AG04450 (cell line): Measurements from ENCODE around the gene RLBP1. TPM values are rescaled to one million over a fixed set of nuclear protein-coding genes. Genes with fewer than 3 reads are reported as not detected.

ENCODE experiments used
- CTCF ChIA-PET: fragments of 300-600, 350-600 bp; formaldehyde crosslinking; extraction: SDS; loops from one replicate; lab custom pipeline; 2022; ENCODE audit warnings: antibody characterized with exemption, inconsistent platforms; lab: Charles Lee
- POLR2A ChIA-PET: fragments of 350-600 bp; formaldehyde crosslinking; extraction: SDS; loops from one replicate; lab custom pipeline; 2021; ENCODE audit warnings: antibody characterized with exemption, inconsistent platforms; lab: Yijun Ruan, JAX
- DNase-seq: peaks from one replicate; pipeline ENCODE4 v3.0.0-alpha.2; 2011; ENCODE audit warnings: low read depth, low spot score
- H3K27ac ChIP-seq: one replicate; pipeline ENCODE4 v1.5.1; 2012; ENCODE audit warnings: low read depth, low read length, control low read depth
- H3K27me3 ChIP-seq: one replicate; pipeline ENCODE4 v1.6.0; 2012; ENCODE audit warnings: low read length; ENCODE audit not compliant: control insufficient read depth, insufficient read depth
- H3K4me3 ChIP-seq: 2 replicates; pipeline ENCODE4 v1.5.1; 2011; ENCODE audit warnings: mild to moderate bottlenecking, low read depth, low read length, control low read depth
- H3K9me3 ChIP-seq: 2 replicates; pipeline ENCODE4 v1.5.1; 2012; ENCODE audit warnings: low read length; ENCODE audit not compliant: control insufficient read depth, insufficient read depth
- CTCF ChIP-seq: IDR thresholded peaks from 2 replicates; pipeline ENCODE4 v1.5.1; 2011; ENCODE audit warnings: low read depth, low read length, control low read depth, inconsistent platforms
- polyA plus RNA-seq: library from polyadenylated mRNA; depleted of rRNA; stranded (reverse); fragments of >200 nt; gene quantifications from 2 replicates; pipeline ENCODE4 v1.2.3, GENCODE V29; 2011

Gene RLBP1
- polyA plus RNA-seq, 1 experiment: not detected

GRCh38 chr15:89217031-89217430 lies 4.3 kb downstream of the RLBP1 start:
- Histone ChIP-seq H3K27me3 (peaks cover 39% of the 10 kb centered on the region), H3K27ac (no peak overlapping the region), H3K4me3 (no peak overlapping the region), H3K9me3 (no peaks in the 10 kb centered on the region; the same call in 1 of the 2 replicates)
- TF ChIP-seq CTCF: no peak
- no peak for DNase-seq
- CTCF ChIA-PET: interaction anchor here (0.5 to 3.7 kb wide), 3 partner anchors 10 to 142 kb away, joined by 5 to 48 read pairs (median 6); no protein-coding TSS in a partner anchor
- POLR2A ChIA-PET: no interaction called here

- H3K27me3 ChIP-seq: peaks cover 34% of the 10 kb centered on the region
- ChIA-PET POLR2A (no interaction called here), CTCF (interaction anchor here (0.7 to 3.7 kb wide), 3 partner anchors 9 to 84 kb away, joined by 3 to 48 read pairs (median 4); no protein-coding TSS in a partner anchor)
- no peak for TF ChIP-seq CTCF
- H3K9me3 ChIP-seq: no peaks in the 10 kb centered on the region; the same call in 1 of the 2 replicates
- no peak overlapping the region for H3K4me3 ChIP-seq
- H3K27ac ChIP-seq: no peak overlapping the region
- DNase-seq: no peak
Observed at GRCh38 chr15:89215627-89216026, 5.8 kb downstream of the RLBP1 start.

- DNase-seq: no peak
- CTCF ChIA-PET: interaction anchor here (0.8 kb wide), 1 partner anchor 88 kb away, joined by 4 read pairs; no protein-coding TSS in a partner anchor
- no peaks in the 10 kb centered on the region for H3K9me3 ChIP-seq
- H3K4me3 ChIP-seq: no peak overlapping the region
- H3K27ac ChIP-seq: no peak overlapping the region
- no peak for TF ChIP-seq CTCF
- POLR2A ChIA-PET: no interaction called here
- H3K27me3 ChIP-seq: peaks cover 12% of the 10 kb centered on the region
Observed at GRCh38 chr15:89211678-89212170, 9.7 kb downstream of the RLBP1 start.

GRCh38 chr15:89209057-89209456 lies 12.3 kb downstream of the RLBP1 start:
- H3K9me3 ChIP-seq: no peaks in the 10 kb centered on the region
- no peak for DNase-seq
- CTCF ChIA-PET: interaction anchor here (0.6 to 1.0 kb wide), 3 partner anchors 26 to 91 kb away, joined by 3 read pairs; no protein-coding TSS in a partner anchor
- H3K27me3 ChIP-seq: no peaks in the 10 kb centered on the region
- no peak for TF ChIP-seq CTCF
- POLR2A ChIA-PET: no interaction called here
- no peak overlapping the region for H3K27ac ChIP-seq
- no peak overlapping the region for H3K4me3 ChIP-seq

GRCh38 chr15:89208256-89208655 lies 13.1 kb downstream of the RLBP1 start:
- DNase-seq: no peak
- CTCF ChIA-PET: interaction anchor here (1.3 to 3.6 kb wide), 7 partner anchors 20 to 150 kb away, joined by 3 to 108 read pairs (median 14); no protein-coding TSS in a partner anchor
- POLR2A ChIA-PET: no interaction called here
- H3K9me3 ChIP-seq: no peaks in the 10 kb centered on the region
- no peak overlapping the region for H3K4me3 ChIP-seq
- no peak for TF ChIP-seq CTCF
- no peak overlapping the region for H3K27ac ChIP-seq
- no peaks in the 10 kb centered on the region for H3K27me3 ChIP-seq
